ENCODE measurements around the gene GLIS1.

The GLIS1 gene

DNA sequence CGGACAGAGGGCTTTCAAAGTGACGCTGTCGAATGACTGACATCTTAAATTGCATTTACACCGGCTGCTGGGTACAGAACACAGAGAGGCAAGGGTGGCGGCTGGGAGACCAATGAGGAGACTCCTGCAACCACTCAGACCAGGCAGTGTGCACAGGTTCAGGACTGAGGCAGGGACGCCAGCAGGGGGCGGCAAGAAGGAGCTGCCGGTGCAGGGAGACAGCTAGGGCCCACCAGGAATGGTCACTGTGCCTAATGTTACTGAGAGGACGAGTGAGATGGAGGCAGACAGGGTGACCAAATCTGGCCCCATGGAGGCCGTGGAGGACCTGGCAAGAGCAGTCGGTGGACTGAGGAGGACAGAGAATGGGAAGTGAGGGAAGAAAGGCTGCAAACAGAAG is 23.5 kb downstream of the GLIS1 start:
- no peak for DNase-seq

DNA sequence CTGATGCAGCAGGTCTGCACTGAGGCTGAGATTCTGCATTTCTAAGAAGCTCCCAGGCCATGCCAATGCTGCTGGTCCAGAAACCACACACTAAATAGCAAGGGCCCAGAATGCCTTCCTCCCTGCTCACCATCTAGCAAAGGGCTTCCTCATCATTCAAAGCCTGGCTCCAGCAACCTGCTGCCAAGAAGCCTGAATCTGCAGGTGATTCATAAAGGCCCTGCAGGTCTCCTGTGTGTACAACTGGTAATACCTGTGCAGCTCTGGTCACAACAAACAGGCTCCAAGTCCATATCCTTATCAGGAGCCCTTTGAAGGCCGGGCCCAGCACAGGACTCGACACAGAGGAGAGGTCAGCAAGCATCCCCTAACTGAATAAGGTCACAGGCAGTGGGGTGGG is 26.7 kb downstream of the GLIS1 start:
- no peak for DNase-seq

- DNase-seq: no peak
Measured at GRCh38 chr1:53710584-53710983, 28.4 kb downstream of the GLIS1 start.

- no peak for DNase-seq
Measured at GRCh38 chr1:53708687-53709086, 30.3 kb downstream of the GLIS1 start.

DNA sequence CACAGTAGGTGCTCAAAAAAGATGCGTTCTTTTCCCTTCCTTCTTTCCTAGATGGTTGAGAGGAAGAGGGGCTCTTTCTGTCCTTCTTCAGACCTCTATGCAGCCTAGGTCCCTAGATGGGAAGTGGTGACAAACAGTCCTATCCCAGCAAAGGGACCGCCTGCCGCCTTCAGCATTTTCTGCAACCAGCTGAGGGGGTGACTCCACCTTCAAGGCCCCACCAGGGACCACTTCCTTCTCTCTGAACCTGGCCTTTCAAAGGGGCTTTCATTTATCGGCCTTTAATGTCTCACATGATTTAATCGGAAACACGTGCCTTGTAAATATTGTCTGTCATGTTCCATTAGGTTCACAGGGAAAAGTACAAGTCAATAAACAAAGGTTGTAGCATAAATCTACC is 32.6 kb downstream of the GLIS1 start:
- no peak for DNase-seq

DNA sequence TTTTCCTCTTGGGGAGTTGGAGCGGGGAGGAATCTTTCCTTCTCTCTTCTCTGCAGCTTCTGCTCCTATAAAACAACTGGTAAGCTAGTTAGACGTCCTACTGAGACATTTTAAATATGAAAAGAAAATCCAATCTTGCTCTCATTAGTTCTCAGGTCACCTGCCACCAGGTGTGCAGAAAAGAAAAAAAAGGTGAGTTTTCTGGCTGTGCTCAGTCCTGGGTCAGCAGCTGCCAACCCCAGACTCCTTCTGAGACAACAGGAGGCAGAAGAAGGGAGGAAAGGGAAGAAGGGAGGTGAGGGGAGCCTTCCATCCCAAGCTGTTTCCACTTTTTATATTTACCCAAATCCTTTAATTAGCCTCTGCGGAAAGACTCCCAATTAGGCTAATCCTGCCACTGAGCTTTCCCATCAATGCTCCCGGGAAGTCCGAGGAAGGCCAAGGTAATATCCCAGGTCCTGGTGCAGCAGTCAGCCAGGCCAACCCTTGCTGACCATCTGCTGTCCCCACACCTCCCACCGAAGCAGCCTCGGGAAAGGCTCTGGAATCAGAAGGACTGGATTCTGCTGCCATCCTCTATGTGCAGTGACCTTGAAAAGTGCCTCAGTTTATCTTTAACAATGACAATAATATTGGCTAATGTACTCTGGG is 33.4 kb downstream of the GLIS1 start:
- DNase-seq: no peak

DNA sequence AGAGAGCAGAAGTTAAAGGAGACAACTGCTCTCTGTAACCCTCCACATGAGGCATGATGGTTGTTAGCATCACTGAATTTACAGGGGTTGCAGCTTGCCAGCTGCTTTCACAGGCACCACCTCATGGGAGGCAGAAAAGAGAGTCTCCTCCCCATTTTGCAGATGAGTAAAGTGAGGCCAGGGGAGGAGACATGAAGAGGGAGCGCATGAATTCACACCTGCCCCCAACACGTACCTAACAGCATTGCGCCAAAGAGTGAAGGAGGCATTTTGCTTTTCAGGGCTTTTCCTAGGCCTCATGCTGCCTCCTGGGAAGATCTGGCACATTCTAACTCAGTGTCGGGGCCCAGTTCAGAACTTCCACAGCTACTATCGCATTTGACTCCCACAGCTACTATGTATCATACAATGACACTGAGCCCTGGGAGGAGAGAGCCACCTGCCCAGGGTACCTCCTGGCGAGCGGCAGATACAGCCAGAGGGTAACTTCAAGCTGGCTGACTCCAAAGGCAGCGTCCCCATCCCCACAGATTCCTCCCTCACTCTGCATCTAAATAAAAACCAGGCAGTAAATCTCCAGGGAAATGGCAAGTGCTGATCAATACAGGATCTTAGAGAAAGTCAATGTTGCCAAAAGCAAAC is 34.0 kb downstream of the GLIS1 start:
- DNase-seq: no peak

- DNase-seq: no peak
Measured at GRCh38 chr1:53704304-53704703, 34.7 kb downstream of the GLIS1 start.

GRCh38 chr1:53703174-53703573 is 35.8 kb downstream of the GLIS1 start:
- DNase-seq: no peak

DNA sequence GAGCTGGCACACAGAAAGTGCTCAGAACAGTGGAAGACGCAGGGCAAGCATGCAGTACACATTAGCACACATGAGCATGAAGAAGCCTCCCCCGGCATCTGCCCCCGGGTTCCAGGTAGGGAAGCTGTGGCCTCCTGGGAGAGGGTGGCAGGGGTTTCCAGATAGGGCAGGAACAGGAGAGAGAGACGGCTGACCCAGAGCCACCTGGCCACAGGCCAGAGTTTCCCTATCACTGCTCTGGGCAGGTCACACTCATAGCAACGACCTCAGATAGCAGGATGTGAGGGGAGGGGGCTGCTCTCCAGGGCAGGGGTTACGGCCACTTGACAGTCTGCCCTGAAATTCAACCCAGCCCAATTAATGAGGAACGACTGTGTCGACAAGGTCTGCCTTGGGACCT is 36.6 kb downstream of the GLIS1 start:
- no peak for DNase-seq

DNA sequence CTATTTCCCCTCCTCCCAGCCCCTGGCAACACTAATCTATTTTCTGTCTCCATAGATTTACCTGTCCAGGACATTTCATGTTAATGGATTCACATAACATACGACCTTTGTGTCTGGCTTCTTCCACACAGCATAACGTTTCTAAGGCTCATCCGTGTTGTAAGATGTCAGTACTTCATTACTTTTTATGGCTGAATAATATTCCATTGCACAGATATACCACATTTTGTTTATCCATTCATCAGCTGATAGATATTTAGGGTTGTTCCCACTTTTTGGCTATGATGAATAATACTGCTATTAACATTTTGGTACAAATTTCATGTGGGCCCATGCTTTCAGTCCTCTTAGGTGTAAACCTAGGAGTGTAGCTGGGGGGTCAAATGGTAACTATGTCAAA is 38.2 kb downstream of the GLIS1 start:
- no peak for DNase-seq

DNA sequence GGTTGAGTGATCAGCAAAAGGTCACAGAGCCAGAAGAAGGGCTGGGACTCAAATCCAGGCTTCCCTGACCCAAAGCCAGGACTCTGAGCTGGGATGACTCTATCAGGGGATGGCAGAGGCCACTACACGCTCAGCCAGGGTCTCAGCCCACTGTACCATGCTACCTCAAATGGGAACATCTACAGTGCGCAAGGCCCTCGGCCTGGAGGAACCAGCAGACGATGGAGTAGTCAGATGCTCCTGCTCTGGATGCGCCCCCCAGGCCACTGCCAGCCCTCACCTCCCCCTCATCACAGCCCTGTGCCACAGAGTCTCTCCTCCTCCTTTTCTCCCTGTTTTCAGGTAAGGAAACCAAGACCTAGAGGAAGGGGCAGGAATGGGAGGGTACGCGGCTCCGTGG is 39.0 kb downstream of the GLIS1 start:
- DNase-seq: no peak

- no peak for DNase-seq
Measured at GRCh38 chr1:53698384-53698980, 40.5 kb downstream of the GLIS1 start.

- DNase-seq: no peak
Measured at GRCh38 chr1:53697721-53698383, 41.1 kb downstream of the GLIS1 start.

DNA sequence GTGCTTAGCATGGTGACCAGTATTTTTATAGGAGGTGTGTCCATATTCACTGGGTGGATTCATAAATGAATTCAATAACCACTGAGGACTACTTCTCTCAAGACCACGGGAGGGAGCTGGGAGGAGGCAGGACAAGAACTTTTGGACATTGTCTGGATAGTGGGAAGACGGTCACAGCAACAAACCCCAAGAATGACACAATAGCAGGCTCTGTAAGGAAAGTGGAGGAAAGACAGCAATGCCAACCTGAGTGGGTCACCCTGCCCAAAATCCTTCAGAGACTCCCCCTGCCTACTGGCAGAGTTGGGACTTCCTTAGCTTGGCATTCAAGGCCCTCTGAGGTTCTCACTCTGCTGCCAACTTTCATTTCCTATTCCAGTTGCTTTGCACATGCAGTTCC is 42.0 kb downstream of the GLIS1 start:
- DNase-seq: no peak

GRCh38 chr1:53696571-53696970 is 42.4 kb downstream of the GLIS1 start:
- no peak for DNase-seq

DNA sequence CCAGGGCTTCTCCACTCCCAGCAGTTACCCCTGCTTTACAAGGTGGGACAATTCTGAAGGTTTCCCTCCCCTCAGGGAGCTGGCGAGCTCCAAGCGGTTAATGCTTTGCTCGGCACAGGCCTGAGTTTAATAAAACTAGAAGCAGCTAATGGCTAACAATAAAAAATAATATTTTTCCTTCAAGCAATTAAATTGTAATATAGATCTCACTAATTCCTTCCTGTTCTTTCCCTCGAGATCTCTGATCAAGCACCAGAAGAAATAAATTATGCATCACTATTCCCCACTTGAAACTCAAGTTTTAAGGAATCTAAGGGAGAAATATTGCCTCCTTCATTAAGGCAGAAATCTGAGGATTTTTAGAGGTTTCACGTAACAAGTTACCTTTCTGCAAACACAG is 42.9 kb downstream of the GLIS1 start:
- no peak for DNase-seq

GRCh38 chr1:53695116-53695515 is 43.8 kb downstream of the GLIS1 start:
- no peak for DNase-seq

GRCh38 chr1:53694718-53695091 is 44.3 kb downstream of the GLIS1 start:
- no peak for DNase-seq

GRCh38 chr1:53693773-53694717 is 44.9 kb downstream of the GLIS1 start:
- no peak for DNase-seq

DNA sequence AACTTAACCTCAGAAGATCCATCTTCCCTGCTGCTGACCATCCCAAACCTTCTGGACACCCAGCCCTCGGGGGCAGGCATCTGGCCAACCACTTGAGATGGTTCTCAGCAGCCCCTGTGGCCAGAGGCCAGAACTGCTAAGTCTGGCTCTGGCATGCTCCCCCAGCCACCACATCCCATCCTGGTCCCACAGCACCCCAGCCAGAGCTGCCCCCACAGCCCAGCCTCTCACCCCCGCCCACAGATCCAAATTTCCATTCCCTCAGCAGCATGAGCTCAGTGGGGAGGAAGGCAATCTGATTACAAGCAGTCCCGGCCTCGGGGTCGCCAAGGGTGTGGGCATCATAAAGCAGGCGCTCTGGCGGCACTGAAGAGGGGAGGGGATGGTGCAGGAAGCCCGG is 45.6 kb downstream of the GLIS1 start:
- DNase-seq: no peak

DNA sequence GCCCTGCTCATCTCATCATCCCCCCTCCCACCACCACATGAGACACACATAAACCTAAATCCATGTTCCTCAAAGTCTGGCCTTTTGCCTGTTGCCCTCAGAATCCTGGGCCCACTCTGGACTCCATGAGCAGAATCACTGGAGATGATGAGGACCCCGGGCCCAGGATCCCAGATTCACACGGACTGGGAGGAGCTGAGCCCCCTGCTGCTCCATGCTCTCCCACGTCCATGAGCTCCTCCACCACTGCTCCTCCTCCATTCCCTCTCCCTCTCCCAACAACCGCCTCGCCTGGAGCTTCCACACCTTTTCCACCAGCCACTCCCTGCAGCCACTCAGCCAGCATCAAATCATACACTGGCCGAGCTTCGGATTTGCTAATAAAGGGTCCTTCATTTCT is 47.6 kb downstream of the GLIS1 start:
- no peak for DNase-seq

DNA sequence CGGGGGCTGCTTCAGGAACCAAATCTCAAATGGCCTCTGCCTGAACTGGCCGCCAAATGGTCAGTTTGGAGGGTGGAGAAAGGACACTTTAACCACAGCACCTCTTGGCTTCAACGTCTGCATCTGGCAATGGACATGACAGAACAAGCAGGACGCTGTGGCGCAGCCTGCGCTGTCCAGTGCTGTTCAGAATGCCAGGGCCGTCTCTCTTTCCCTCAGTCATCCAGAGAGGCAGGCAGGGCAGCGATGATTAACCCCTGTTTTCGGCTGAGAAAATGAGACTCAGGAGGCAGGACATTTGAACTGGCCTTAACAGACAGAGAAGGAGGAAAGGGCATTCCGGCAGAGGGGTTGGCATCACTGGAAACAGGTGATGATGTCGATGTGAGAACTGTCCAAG is 48.6 kb downstream of the GLIS1 start:
- DNase-seq: no peak
